ENCODE results near the gene ALAD.
A peak's percentile ranks its signal among the peaks of the same experiment; 100 is the strongest.
"Not testable (repeated sequence)": the region's sequence is repeated elsewhere in the genome, so short reads cannot be mapped to it uniquely, and the experiment has no call there.

Gene ALAD

GRCh38 chr9:113398796-113399195 is 2.3 kb downstream of the ALAD start:
- no peak for DNase-seq (ENCODE audit: low spot score)

- DNase-seq (ENCODE audit: low spot score): no peak
These were observed 3.9 kb downstream of the ALAD start for GRCh38 chr9:113397203-113397631.

GRCh38 chr9:113395000-113395861 is 5.9 kb downstream of the ALAD start:
- no peak for DNase-seq (ENCODE audit: low spot score)

- no peak for DNase-seq (ENCODE audit: low spot score)
These were observed 7.8 kb downstream of the ALAD start for GRCh38 chr9:113393281-113393680.

GRCh38 chr9:113391917-113392316 is 9.2 kb downstream of the ALAD start:
- no peak for DNase-seq (ENCODE audit: low spot score)

- no peak for DNase-seq (ENCODE audit: low spot score)
These were observed 10.7 kb downstream of the ALAD start for GRCh38 chr9:113390192-113390960.

- DNase-seq (ENCODE audit: low spot score): no peak
These were observed 11.6 kb downstream of the ALAD start for GRCh38 chr9:113389451-113389850.

GRCh38 chr9:113388833-113389232 is 12.3 kb downstream of the ALAD start:
- DNase-seq (ENCODE audit: low spot score): no peak

GRCh38 chr9:113387560-113388230 is 13.4 kb downstream of the ALAD start:
- DNase-seq (ENCODE audit: low spot score): no peak

GRCh38 chr9:113386571-113387393 is 14.3 kb downstream of the ALAD start:
- DNase-seq (ENCODE audit: low spot score): no peak

- no peak for DNase-seq (ENCODE audit: low spot score)
These were observed 19.1 kb downstream of the ALAD start for GRCh38 chr9:113381909-113382411.

GRCh38 chr9:113381441-113381840 is 19.6 kb downstream of the ALAD start:
- DNase-seq (ENCODE audit: low spot score): not testable (repeated sequence)

- DNase-seq (ENCODE audit: low spot score): no peak
These were observed 20.2 kb downstream of the ALAD start for GRCh38 chr9:113380869-113381378.

GRCh38 chr9:113379829-113380210 is 21.3 kb downstream of the ALAD start:
- DNase-seq (ENCODE audit: low spot score): not testable (repeated sequence)

- not testable (repeated sequence) for DNase-seq (ENCODE audit: low spot score)
These were observed 21.8 kb downstream of the ALAD start for GRCh38 chr9:113379094-113379828.

GRCh38 chr9:113376634-113377567 is 24.2 kb downstream of the ALAD start, which contains the start of gene HDHD3:
Gene HDHD3, minus strand, starts transcription at chr9:113376986. Its CDS starts 2,632 bp downstream, at chr9:113374354.
- peak; percentile 90 for DNase-seq (ENCODE audit: low spot score)

- no peak for DNase-seq (ENCODE audit: low spot score)
These were observed 25.7 kb downstream of the ALAD start for GRCh38 chr9:113375057-113376023.
